ENCODE measurements around the gene SSR1. TPM values are rescaled to one million over a fixed set of nuclear protein-coding genes. Genes with fewer than 3 reads are reported as not detected.

SSR1 gene
- total RNA-seq, 4 donors from 2014 or later: 34.2 to 61.4 (median 46.0) TPM

- Histone ChIP-seq H3K27ac (no peak overlapping the region), H3K27me3 (no peaks in the 10 kb centered on the region), H3K4me1 (no peaks in the 10 kb centered on the region), H3K36me3 (peaks cover 0 to 74% of the 10 kb centered on the region in 2 donors), H3K4me3 (no peak overlapping the region), H3K9me3 (no peaks in the 10 kb centered on the region)
- TF ChIP-seq POLR2AphosphoS5 (IDR thresholded peaks at IDR 0.05) (no peak), POLR2A (IDR thresholded peaks at IDR 0.05) (no peak), EP300 (IDR thresholded peaks at IDR 0.05) (no peak), CTCF (IDR thresholded peaks at IDR 0.05) (no peak)
- 71 to 79% methylated on average over 3 to 4 of the region's 7 CpGs for WGBS, 2 donors (ENCODE audit: low coverage in 1 of 2)
- ATAC-seq: no peak
Measured at GRCh38 chr6:7249946-7250643, 62.9 kb downstream of the SSR1 start.

DNA sequence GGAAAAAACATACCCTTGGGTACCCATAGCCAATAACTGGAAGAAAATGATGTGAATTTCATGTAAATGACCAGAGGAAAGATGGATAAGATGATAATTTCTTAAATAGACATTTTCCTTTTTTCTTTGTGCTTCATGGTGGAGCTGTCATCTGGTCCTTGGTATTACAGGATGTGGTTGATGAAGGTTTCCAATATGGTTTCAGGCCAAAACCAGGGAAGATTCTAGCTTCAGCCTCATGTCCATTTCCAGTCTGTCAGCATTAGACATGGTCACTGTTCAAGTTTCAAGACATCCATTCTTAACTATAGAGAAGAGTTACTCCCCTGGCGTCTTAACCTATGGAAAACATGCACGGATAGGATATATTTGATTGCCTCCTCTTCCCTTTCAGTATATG, 63.6 kb downstream of the SSR1 start:
- H3K4me1 ChIP-seq: no peaks in the 10 kb centered on the region
- no peak for TF ChIP-seq CTCF (IDR thresholded peaks at IDR 0.05)
- no peak for TF ChIP-seq POLR2A (IDR thresholded peaks at IDR 0.05)
- no peak for TF ChIP-seq EP300 (IDR thresholded peaks at IDR 0.05)
- no peak for TF ChIP-seq POLR2AphosphoS5 (IDR thresholded peaks at IDR 0.05)
- no peak for ATAC-seq
- no peaks in the 10 kb centered on the region for H3K27me3 ChIP-seq
- H3K27ac ChIP-seq: no peak overlapping the region
- no peaks in the 10 kb centered on the region for H3K9me3 ChIP-seq
- 66 to 89% methylated on average over 2 of the region's 2 CpGs for WGBS, 2 donors (ENCODE audit: low coverage in 1 of 2)
- H3K4me3 ChIP-seq: no peak overlapping the region
- H3K36me3 ChIP-seq: peaks cover 0 to 80% of the 10 kb centered on the region in 2 donors

- no peaks in the 10 kb centered on the region for H3K9me3 ChIP-seq
- no peak overlapping the region for H3K4me3 ChIP-seq
- TF ChIP-seq POLR2A (IDR thresholded peaks at IDR 0.05): no peak
- no peak for TF ChIP-seq CTCF (IDR thresholded peaks at IDR 0.05)
- no peak for TF ChIP-seq POLR2AphosphoS5 (IDR thresholded peaks at IDR 0.05)
- TF ChIP-seq EP300 (IDR thresholded peaks at IDR 0.05): no peak
- no peak overlapping the region for H3K27ac ChIP-seq
- 100% methylated on average over 2 of the region's 13 CpGs; no CpG with 5 or more reads in 1 of the 2 donors for WGBS, 2 donors (ENCODE audit: low coverage in 1 of 2)
- peaks cover 0 to 80% of the 10 kb centered on the region in 2 donors for H3K36me3 ChIP-seq
- H3K27me3 ChIP-seq: no peaks in the 10 kb centered on the region
- H3K4me1 ChIP-seq: peaks cover 0 to 6% (median 0%) of the 10 kb centered on the region in 3 donors
- ATAC-seq: no peak
Measured at GRCh38 chr6:7247828-7248227, 65.2 kb downstream of the SSR1 start.

DNA sequence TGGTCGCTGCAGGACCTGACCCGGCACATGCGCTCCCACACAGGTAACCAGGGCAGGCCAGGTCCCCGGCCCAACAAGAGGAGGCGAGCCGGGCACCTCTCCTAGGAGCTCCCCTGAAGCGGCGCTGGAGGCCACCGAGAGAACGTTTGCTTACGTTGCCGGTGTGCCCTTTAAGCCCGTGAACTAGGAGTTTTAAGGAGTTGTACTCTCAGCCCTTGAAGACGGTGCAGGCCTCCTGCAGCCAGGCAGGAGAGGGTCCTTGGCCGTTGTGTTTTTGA, 65.9 kb downstream of the SSR1 start:
- peaks cover 0 to 74% of the 10 kb centered on the region in 2 donors for H3K36me3 ChIP-seq
- H3K9me3 ChIP-seq: no peaks in the 10 kb centered on the region

More for the DNA sequence above, 65.9 kb downstream of the SSR1 start:
- ATAC-seq: no peak
- Histone ChIP-seq H3K4me1 (peaks cover 0 to 11% (median 0%) of the 10 kb centered on the region in 3 donors), H3K27me3 (no peaks in the 10 kb centered on the region), H3K27ac (no peak overlapping the region), H3K4me3 (no peak overlapping the region)
- 82 to 100% methylated on average over 3 to 9 of the region's 15 CpGs for WGBS, 2 donors (ENCODE audit: low coverage in 1 of 2)
- TF ChIP-seq CTCF (IDR thresholded peaks at IDR 0.05) (no peak), POLR2AphosphoS5 (IDR thresholded peaks at IDR 0.05) (no peak), EP300 (IDR thresholded peaks at IDR 0.05) (no peak), POLR2A (IDR thresholded peaks at IDR 0.05) (no peak)
